K562 (cell line): ENCODE measurements around the gene OR2T8. TPM values are rescaled to one million over a fixed set of nuclear protein-coding genes. Genes with fewer than 3 reads are reported as not detected.
A peak's percentile ranks its signal among the peaks of the same experiment; 100 is the strongest.

ENCODE experiments used
- CCNT2 ChIP-seq: IDR thresholded peaks from 2 replicates; pipeline ENCODE4 v1.6.1; 2011; ENCODE audit warnings: borderline replicate concordance, low read depth, mild to moderate bottlenecking, moderate library complexity, mixed read lengths, low read length; ENCODE audit not compliant: insufficient read length; ENCODE audit errors: extremely low read depth
- CREB3L1 ChIP-seq: fragments of 450-650 bp; IDR thresholded peaks from 2 replicates; pipeline ENCODE4 v1.6.1; 2014; ENCODE audit warnings: low read depth, mild to moderate bottlenecking, moderate library complexity, borderline replicate concordance
- DLX4 ChIP-seq: fragments of 250-450 bp; sonication (Bioruptor Pico); IDR thresholded peaks from 2 replicates; pipeline ENCODE4 v1.6.1; 2021; ENCODE audit warnings: mild to moderate bottlenecking
- ETV5 ChIP-seq: sonication (generic); formaldehyde crosslinking; IDR thresholded peaks from 2 replicates; pipeline ENCODE4 v1.4.0; 2020; ENCODE audit warnings: low read depth, mild to moderate bottlenecking, missing genetic modification reagents
- FIP1L1 ChIP-seq: fragments of 200-400 bp; formaldehyde crosslinking; IDR thresholded peaks from 2 replicates; pipeline ENCODE4 v1.6.1; 2018; ENCODE audit warnings: mild to moderate bottlenecking, low read depth, low read length; ENCODE audit not compliant: poor library complexity, severe bottlenecking
- FOXM1 ChIP-seq, 2 experiments: fragments of 450-650 bp in 1 of 2; sonication (generic) in 1 of 2; formaldehyde crosslinking in 1 of 2; IDR thresholded peaks; 2 replicates each; pipeline versions ENCODE4 v1.6.1 to v1.9.0; 2017 to 2022; ENCODE audit warnings: low read depth in 2 of 2, mild to moderate bottlenecking in 2 of 2, missing genetic modification reagents in 1 of 2, moderate library complexity in 1 of 2
- GABPA ChIP-seq: fragments of 200-800 bp; sonication (Bioruptor generic); conservative IDR thresholded peaks from 2 replicates; pipeline ENCODE4 v1.6.1; 2016; ENCODE audit warnings: low read depth, missing genetic modification characterization, missing compliant biosample characterization
- GABPB2 ChIP-seq: fragments of 250-450 bp; sonication (Bioruptor Pico); conservative IDR thresholded peaks from 2 replicates; pipeline ENCODE4 v1.5.1; 2021; ENCODE audit warnings: mild to moderate bottlenecking
- LCOR ChIP-seq: sonication (generic); formaldehyde crosslinking; IDR thresholded peaks from 2 replicates; pipeline ENCODE4 v1.8.0; 2022; ENCODE audit warnings: mild to moderate bottlenecking, missing genetic modification reagents
- MCM2 ChIP-seq: fragments of 450-650 bp; IDR thresholded peaks from 2 replicates; pipeline ENCODE4 v1.6.1; 2017; ENCODE audit warnings: low read depth, mild to moderate bottlenecking
- NELFE ChIP-seq: IDR thresholded peaks from 2 replicates; pipeline ENCODE4 v1.6.1; 2011; ENCODE audit warnings: mild to moderate bottlenecking; ENCODE audit not compliant: insufficient read depth, insufficient read length
- RFX7 ChIP-seq: fragments of 250-450 bp; sonication (Bioruptor Pico); IDR thresholded peaks from 2 replicates; pipeline ENCODE4 v1.5.1; 2021; ENCODE audit warnings: mild to moderate bottlenecking
- RUNX1 ChIP-seq: sonication (generic); IDR thresholded peaks from 2 replicates; pipeline ENCODE4 v1.6.1; 2016; ENCODE audit warnings: antibody characterized with exemption, low read depth
- SIN3B ChIP-seq: fragments of 450-650 bp; IDR thresholded peaks from 2 replicates; pipeline ENCODE4 v1.6.1; 2017; ENCODE audit warnings: low read depth, mild to moderate bottlenecking, moderate library complexity
- SMARCA5 ChIP-seq: fragments of 450-650 bp; IDR thresholded peaks from 2 replicates; pipeline ENCODE4 v1.6.1; 2016
- YBX1 ChIP-seq: fragments of 450-650 bp; IDR thresholded peaks from 2 replicates; pipeline ENCODE4 v1.7.1; 2016; ENCODE audit warnings: mild to moderate bottlenecking
- ZNF507 ChIP-seq: conservative IDR thresholded peaks from 2 replicates; pipeline ENCODE4 v1.6.1; 2017; ENCODE audit warnings: missing genetic modification characterization, missing compliant biosample characterization
- ZNF644 ChIP-seq: fragments of 200-800 bp; sonication (Bioruptor generic); IDR thresholded peaks from 2 replicates; pipeline ENCODE4 v1.6.1; 2016; ENCODE audit warnings: low read depth, missing genetic modification characterization, missing compliant biosample characterization
- ZSCAN32 ChIP-seq: fragments of 450-650 bp; formaldehyde crosslinking; IDR thresholded peaks from 2 replicates; pipeline ENCODE4 v1.4.0; 2020; ENCODE audit warnings: mild to moderate bottlenecking, moderate library complexity
- polyA plus RNA-seq, 8 experiments: library from polyadenylated mRNA; depleted of rRNA in 4 of 8; stranded (reverse) in 5 of 8; unstranded in 3 of 8; fragments of >200 nt; fragmentation: Nextera tagmentation in 2 of 8; fragmentation: Illumina TruSeq in 1 of 8; extraction: Ambion mirVana in 2 of 8; extraction: Trizol in 1 of 8; gene quantifications; 2 replicates each; pipeline versions ENCODE4 v1.2.1 to v1.2.3, GENCODE V29; 2011 to 2014; ENCODE audit warnings: inconsistent platforms in 1 of 8, missing spikeins in 1 of 8
- total RNA-seq, 7 experiments: library from RNA; depleted of rRNA in 6 of 7; stranded (reverse); fragments of >200 nt in 6 of 7; fragmentation: Illumina TruSeq in 2 of 7; extraction: Trizol in 2 of 7; gene quantifications; 2 replicates each; pipeline versions ENCODE4 v1.2.1 to v1.2.3, GENCODE V29; 2011 to 2021; ENCODE audit warnings: low replicate concordance in 1 of 7
- TF ChIP-seq, protein P1 (sequence below): fragments of 450-650 bp; formaldehyde crosslinking; IDR thresholded peaks from 2 replicates; pipeline ENCODE4 v1.4.0; 2020; ENCODE audit warnings: mild to moderate bottlenecking, mixed read lengths
- TF ChIP-seq, protein P2 (sequence below): fragments of 450-650 bp; IDR thresholded peaks from 2 replicates; pipeline ENCODE4 v1.6.1; 2017; ENCODE audit warnings: antibody characterized with exemption, mild to moderate bottlenecking

Gene OR2T8
- total and polyA plus RNA-seq, 9 of the 15 experiments (the other 6 are each of a cell fraction or from before 2014, with no cell fraction given) = 0.08 to 0.46 (median 0.31) TPM; not detected in 3

DNA sequence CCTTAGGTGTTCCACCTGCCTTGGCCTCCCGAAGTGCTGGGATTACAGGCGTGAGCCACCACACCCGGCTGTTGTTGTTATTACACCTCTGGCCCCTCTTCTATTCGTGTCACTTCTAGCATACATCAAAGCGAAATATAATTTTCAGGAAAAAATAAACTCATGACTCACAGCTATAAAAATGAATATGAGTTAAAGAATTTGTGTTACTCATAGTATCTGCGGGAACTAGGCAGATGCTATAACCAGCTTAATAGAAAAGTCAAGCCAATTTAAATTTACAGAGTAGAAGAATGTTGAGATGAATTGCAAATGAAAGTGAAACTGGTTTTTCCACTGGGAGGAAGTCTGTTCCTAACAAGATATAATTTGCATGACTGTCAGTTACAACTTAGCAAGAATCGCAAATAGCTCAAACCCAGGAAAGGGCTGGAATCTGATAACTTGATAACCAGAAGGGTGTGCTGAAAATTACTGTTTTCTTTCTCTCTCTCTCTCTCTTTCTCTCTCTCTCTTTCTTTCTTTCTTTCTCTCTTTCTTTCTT lies 13.5 kb upstream of the OR2T8 start (continued):
- TF ChIP-seq LCOR (CRISPR knock-in tag) (no peak), CCNT2 (no peak), ETV5 (no peak), ZNF507 (tag) (no peak), GABPB2 (CRISPR knock-in tag) (no peak), NELFE (no peak), MCM2 (no peak), GABPA (tag) (peak; percentile 48; the same call in 1 of the 2 replicates), DLX4 (CRISPR knock-in tag) (no peak), SMARCA5 (no peak), SIN3B (no peak), RUNX1 (no peak), ZNF644 (tag) (no peak), CREB3L1 (no peak), FIP1L1 (no peak), ZSCAN32 (CRISPR knock-in tag) (no peak), RFX7 (CRISPR knock-in tag) (no peak), FOXM1 (IDR thresholded peaks at IDR 0.05; ENCODE audit: low read depth) (peak; percentile 78), FOXM1 (CRISPR knock-in tag; IDR thresholded peaks at IDR 0.05; ENCODE audit: low read depth) (no peak), YBX1 (no peak)
- TF ChIP-seq, protein P1, sequence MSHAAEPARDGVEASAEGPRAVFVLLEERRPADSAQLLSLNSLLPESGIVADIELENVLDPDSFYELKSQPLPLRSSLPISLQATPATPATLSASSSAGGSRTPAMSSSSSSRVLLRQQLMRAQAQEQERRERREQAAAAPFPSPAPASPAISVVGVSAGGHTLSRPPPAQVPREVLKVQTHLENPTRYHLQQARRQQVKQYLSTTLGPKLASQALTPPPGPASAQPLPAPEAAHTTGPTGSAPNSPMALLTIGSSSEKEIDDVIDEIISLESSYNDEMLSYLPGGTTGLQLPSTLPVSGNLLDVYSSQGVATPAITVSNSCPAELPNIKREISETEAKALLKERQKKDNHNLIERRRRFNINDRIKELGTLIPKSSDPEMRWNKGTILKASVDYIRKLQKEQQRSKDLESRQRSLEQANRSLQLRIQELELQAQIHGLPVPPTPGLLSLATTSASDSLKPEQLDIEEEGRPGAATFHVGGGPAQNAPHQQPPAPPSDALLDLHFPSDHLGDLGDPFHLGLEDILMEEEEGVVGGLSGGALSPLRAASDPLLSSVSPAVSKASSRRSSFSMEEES (CRISPR knock-in tag) = no peak
- TF ChIP-seq, protein P2, sequence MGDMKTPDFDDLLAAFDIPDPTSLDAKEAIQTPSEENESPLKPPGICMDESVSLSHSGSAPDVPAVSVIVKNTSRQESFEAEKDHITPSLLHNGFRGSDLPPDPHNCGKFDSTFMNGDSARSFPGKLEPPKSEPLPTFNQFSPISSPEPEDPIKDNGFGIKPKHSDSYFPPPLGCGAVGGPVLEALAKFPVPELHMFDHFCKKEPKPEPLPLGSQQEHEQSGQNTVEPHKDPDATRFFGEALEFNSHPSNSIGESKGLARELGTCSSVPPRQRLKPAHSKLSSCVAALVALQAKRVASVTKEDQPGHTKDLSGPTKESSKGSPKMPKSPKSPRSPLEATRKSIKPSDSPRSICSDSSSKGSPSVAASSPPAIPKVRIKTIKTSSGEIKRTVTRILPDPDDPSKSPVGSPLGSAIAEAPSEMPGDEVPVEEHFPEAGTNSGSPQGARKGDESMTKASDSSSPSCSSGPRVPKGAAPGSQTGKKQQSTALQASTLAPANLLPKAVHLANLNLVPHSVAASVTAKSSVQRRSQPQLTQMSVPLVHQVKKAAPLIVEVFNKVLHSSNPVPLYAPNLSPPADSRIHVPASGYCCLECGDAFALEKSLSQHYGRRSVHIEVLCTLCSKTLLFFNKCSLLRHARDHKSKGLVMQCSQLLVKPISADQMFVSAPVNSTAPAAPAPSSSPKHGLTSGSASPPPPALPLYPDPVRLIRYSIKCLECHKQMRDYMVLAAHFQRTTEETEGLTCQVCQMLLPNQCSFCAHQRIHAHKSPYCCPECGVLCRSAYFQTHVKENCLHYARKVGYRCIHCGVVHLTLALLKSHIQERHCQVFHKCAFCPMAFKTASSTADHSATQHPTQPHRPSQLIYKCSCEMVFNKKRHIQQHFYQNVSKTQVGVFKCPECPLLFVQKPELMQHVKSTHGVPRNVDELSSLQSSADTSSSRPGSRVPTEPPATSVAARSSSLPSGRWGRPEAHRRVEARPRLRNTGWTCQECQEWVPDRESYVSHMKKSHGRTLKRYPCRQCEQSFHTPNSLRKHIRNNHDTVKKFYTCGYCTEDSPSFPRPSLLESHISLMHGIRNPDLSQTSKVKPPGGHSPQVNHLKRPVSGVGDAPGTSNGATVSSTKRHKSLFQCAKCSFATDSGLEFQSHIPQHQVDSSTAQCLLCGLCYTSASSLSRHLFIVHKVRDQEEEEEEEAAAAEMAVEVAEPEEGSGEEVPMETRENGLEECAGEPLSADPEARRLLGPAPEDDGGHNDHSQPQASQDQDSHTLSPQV = no peak
